ENCODE measurements around the gene NHERF1. TPM values are rescaled to one million over a fixed set of nuclear protein-coding genes. Genes with fewer than 3 reads are reported as not detected.
A peak's percentile ranks its signal among the peaks of the same experiment; 100 is the strongest.

The NHERF1 gene
- total RNA-seq, 1 donor from 2014 or later: 297 TPM

DNA sequence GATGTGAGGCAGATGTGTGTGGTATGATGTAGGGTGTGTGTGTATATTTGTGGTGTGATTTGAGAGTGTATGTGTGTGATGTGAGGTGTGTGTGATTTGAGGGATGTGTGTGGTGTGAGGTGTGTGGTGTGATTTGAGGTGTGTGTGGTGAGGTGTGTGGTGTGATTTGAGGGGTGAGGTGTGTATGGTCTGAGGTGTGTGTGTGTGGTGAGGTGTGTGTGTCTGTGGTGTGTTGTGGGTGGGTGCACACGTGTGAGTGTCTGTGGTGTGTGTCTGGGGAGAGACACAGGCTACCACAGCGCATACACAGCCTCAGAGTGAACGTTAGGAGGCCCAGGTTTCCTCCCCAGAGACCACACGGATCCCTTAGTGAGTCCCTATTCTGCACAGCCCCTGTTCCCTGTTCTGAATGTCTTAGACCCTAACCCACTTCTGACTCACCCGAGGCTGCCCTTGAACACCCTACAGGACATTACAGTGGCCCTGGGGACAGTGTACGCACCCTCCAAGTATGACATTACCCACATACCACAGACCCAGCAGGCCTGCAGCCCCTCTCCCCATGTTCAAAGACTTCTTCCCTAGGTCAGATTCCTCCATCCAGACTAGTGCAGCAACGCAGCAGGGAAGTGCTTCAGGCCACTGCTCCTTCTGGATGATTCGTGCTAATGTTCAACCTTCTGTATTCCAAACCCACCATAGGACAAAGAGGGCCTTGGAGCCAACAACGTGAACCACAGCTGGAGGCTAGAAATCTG lies 14.9 kb upstream of the NHERF1 start:
- no peak for ATAC-seq

DNA sequence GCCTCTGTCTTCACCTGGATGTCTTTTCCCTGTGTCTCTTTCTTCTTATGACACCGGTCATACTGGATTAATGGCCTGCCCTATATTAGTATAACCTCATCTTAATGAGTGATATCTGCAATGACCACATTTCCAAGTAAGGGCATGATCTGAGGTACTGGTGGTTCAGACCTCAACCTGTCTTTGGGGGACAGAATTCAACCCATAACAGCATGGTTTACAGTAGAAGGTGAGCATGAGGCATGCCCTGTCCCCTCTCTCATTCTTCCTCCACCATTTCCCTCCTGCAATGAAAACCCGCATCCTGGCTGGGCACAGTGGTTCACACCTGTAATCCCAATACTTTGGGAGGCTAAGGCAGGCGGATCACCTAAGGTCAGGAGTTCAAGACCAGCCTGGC lies 14.2 kb upstream of the NHERF1 start:
- no peak for ATAC-seq

- ATAC-seq: peak; percentile 45
Measured at GRCh38 chr17:74736513-74737298, 11.7 kb upstream of the NHERF1 start, which contains the start of gene RAB37. TSS of gene RAB37 (plus strand) at chr17:74737256. CDS start at chr17:74737273, 17 bp downstream.

- ATAC-seq: peak; percentile 1
Measured at GRCh38 chr17:74737299-74738050, 11.0 kb upstream of the NHERF1 start.

DNA sequence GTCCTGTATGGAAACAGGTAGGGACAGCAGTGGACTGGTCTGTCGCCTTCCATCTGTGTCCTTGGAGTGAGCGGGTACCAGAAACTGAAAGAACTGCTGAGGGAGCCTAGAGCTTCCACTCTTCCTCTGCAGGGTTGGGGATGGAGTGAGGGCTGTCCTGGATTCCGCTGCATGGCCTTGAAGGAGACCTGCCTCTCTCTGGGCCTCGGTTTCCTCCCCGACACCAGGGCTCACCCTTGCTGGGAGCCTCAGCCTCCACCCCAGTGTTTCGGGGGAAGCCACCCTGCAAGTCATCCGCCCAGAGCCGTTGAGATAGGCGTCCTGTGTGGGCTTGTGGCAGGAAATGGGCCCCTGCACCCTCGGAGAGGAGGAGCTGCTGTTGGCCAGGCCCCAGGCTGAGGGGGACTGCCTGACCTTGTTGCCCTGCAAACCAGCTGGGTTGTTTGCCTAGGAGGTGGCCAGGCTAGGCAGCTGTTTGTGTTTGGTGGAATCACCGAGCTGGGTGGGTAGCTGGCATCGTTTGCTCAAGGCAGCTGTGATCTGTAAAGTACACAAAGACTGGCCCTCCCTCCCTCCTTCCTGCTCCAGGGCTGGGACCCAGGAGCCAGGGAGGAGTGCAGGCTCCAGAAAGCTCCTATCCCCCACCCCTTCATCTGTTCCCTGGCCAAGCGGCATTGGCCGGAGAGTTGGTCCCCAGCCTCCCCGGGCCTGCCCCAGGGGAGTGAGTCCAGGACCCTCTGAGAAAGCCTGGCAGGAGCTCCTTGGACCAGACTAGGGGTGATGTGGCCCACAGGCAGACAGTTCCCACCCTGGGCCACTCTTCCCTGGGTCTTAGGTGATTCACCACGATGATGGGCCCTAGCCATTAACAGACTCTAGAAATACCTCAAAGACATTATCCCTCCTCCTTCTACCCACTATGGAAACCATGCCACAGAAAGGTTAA lies 10.1 kb upstream of the NHERF1 start:
- ATAC-seq: peak; percentile 30

GRCh38 chr17:74739227-74739831 lies 9.1 kb upstream of the NHERF1 start:
- ATAC-seq: no peak

GRCh38 chr17:74740173-74740572 lies 8.3 kb upstream of the NHERF1 start:
- ATAC-seq: no peak

DNA sequence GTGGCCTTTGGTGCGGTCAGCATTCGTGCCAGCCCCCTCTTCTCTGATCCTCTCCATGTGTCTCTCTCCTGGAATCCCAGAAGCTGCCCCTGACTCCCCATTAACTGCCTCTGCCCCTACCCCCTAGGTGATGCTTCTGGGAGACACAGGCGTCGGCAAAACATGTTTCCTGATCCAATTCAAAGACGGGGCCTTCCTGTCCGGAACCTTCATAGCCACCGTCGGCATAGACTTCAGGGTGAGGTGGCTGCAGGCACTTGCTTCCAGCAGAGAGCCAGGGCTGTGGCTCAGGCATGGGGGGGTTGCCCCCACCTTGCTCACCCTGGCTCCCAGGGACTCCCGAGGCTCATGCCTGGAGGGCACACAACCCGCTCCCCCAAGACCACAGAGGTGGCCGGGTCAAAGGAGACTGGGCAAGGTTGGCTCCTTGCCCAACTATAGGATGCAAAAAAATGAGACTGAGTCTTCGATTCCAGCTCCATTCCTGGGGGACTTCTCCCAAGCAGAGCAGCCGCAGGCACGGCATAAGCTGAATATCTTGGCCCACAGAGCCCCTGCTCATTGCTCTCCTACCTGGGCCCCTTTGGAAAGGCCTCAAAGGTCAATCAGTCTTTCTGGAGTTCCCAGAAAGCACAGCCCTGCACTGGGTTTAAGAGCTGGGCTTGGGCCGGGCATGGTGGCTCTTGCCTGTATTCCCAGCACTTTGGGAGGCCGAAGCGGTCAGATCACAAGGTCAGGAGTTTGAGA lies 7.6 kb upstream of the NHERF1 start:
- no peak for ATAC-seq

DNA sequence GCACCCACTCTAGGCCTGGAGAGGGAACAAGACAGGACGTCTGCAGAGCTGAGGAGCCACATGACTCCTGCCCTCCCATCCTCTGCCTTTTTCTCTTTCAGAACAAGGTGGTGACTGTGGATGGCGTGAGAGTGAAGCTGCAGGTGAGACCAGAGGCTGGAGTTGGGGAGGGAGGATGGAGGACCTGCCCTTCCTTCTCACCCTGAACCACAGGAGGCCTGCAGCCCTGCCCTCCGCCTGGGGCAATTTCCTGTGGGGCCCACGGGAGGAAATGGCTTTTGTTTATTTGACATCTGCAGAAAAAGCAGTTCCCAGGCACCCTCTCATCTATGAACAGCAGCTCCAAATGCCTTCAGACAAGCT lies 6.3 kb upstream of the NHERF1 start:
- ATAC-seq: no peak

GRCh38 chr17:74742978-74743545 lies 5.4 kb upstream of the NHERF1 start:
- no peak for ATAC-seq

GRCh38 chr17:74743755-74744154 lies 4.7 kb upstream of the NHERF1 start:
- no peak for ATAC-seq

- ATAC-seq: no peak
Measured at GRCh38 chr17:74744349-74744713, 4.1 kb upstream of the NHERF1 start.

DNA sequence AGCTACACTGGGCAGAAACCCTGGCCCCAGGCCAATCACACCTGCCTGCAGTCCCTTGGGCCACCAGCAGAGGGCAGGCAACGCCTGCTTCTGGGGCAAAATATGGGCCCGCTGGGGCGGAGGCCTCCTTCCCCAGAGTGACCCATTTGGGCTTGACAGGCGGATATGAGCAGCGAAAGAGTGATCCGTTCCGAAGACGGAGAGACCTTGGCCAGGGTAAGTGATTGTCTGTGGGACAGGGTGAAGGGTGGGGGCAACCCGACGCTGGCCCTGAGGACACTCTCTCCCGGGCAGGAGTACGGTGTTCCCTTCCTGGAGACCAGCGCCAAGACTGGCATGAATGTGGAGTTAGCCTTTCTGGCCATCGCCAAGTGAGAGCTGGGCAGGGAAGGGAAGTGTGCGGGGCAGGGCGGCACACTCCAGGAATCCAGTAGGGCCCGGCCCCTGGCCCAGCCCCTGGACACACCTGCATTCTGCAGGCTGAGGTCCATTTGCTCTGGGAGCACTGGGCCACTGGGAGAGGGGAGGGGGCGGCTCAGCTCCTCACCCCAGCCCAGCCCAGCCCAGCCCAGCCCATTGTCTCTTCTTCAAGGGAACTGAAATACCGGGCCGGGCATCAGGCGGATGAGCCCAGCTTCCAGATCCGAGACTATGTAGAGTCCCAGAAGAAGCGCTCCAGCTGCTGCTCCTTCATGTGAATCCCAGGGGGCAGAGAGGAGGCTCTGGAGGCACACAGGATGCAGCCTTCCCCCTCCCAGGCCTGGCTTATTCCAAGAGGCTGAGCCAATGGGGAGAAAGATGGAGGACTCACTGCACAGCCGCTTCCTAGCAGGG lies 3.5 kb upstream of the NHERF1 start:
- ATAC-seq: peak; percentile 54

DNA sequence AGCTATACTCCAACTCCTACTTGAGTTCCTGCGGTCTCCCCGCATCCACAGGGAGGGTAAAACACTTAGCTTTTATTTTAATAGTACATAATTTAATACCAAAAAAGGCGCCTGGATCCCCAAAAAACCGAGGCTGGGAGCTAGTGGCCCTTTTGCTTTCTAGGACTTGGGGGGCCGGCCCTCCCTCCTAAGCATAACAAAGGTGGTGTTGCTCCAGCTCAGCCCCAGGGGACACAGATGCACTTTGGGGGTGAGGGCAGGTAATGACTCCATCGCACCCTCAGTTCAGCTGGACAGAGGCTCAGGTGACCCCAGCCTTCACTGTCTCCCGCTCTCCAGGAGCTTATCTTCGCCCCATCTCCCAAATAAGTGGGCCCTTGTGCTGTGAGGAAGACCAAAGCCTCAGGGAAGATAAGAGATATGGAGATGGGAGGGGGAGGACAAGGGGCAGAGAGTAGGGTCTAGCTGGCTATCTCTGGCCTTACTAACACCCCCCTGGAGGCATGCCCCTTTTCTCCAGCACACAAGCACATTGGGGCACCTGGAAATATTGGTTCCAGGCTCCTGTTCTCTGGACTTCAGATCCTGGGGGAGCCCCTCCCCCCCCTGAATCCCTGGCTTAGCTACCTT lies 2.8 kb upstream of the NHERF1 start:
- ATAC-seq: no peak

DNA sequence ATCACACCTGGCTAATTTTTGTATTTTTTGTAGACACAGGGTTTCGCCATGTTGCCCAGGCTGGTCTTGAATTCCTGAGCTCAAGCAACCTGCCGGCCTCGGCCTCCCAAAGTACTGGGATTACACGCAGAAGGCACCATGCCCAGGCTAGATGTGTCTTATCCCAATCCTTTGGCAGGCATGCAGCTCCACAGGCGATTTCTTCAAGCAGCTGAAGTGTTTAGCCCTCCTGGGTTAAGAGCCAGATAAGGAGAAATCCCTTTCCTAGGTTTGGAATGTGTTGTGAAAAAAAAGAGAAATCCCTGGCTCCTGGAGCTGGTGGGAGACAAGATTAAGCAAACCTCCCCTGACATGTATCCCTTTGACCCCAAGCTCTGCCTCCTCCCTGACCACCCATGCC lies 2.1 kb upstream of the NHERF1 start:
- no peak for ATAC-seq

DNA sequence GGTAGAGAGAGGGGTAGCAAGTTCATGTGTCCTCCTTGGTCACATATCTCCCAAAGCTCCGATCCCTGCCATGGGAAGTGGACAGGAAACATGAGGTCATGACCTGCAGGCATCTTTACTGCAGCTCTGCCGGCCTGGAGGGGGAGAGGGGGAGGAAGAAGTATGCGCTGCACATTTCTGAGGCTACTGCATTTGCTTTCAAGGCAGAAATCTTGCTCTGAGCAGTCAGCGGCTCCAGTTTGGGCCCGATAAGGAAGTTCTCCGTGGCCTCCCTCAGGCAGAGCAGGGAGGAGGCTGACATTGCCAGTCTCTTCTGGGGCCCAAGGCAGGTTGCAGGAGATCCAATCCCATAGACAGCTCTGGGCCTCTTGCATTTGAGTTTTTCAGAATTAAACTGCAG lies 1.5 kb upstream of the NHERF1 start:
- ATAC-seq: no peak

DNA sequence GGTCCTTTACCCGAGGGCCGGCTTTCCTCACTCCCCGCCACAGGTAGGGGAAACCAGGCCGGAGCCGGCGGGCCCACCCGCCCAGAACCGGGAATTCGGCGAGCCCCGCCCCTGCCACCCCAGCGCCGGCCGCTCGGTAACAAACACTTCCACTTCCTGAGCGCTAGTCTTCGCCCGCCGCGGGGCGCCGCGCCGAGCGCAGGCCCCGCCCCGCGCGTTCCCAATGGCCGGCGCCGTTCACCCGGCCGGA lies 224 bp upstream of the NHERF1 start:
- ATAC-seq: no peak

DNA sequence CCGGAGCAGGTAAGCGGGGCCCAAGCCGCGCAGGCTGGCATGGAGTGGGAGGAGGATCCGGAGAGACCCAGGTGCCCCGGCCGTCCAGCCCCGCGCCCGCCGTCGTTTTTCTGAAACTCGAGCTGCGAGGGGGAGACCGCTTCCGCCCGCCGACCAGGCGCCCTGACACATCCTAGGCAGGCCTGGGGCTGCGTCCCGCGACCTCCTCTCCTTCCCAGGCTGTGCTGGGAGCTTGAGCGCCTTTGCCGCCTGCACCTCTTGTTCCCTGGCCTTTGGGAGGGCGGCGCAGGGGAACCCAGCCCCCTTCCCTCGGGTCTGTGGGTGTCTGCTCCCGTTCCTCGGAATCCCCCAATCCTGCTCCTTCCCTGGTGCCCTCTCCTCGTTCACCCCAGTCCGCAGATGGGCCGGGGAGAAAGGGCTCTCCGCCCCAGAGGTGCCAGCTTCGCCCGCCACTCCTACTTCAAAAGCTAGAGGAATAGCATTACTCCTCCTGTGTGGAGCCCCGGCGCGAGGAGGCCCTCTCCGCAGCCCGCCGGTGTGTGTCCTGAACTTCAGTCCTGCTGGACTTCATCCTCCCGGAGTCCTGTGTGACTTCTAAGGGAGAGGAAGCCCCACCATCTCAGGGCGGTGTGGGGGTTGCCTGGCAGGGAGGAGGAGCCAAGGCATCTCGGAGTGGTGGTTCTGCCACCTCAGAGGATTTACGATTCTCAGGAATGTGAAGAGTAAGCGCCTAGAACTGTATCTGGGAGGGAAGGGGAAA lies 1.0 kb downstream of the NHERF1 start:
- ATAC-seq: peak; percentile 0

GRCh38 chr17:74750039-74750326 lies 1.6 kb downstream of the NHERF1 start:
- no peak for ATAC-seq

Measured in esophagus mucosa (tissue), 1 donor.